HG03196 (cell line): ENCODE results near the gene FUNDC1.

ENCODE experiments used
- ATAC-seq: cut with Tn5 transposase; IDR thresholded peaks from one replicate; pipeline ENCODE4 v1.9.1; 2021; ENCODE audit not compliant: unreplicated experiment

Gene FUNDC1

GRCh38 chrX:44482575-44482974 is 60.1 kb downstream of the FUNDC1 start:
- no peak for ATAC-seq

- ATAC-seq: no peak
These were observed 62.1 kb downstream of the FUNDC1 start for GRCh38 chrX:44480591-44480990.

- no peak for ATAC-seq
These were observed 68.2 kb downstream of the FUNDC1 start for GRCh38 chrX:44474410-44474809.
